Smooth muscle cell (in vitro differentiated cells): ENCODE results near the gene CTIF. TPM values are rescaled to one million over a fixed set of nuclear protein-coding genes. Genes with fewer than 3 reads are reported as not detected.

Source experiments
- DNase-seq: peaks from one replicate; lab custom pipeline; 2025; ENCODE audit not compliant: unreplicated experiment; lab: John Stamatoyannopoulos, UW
- H2AFZ ChIP-seq: fragments of 200-600 bp; sonication (generic); 2 replicates; pipeline ENCODE4 v1.6.0; 2016; ENCODE audit warnings: antibody characterized with exemption, low read depth, mild to moderate bottlenecking
- H3F3A ChIP-seq: fragments of 200-600 bp; sonication (generic); 2 replicates; pipeline ENCODE4 v1.6.0; 2017; ENCODE audit warnings: antibody characterized with exemption, low read depth
- H3K27ac ChIP-seq: fragments of 200-600 bp; sonication (generic); 2 replicates; pipeline ENCODE4 v1.5.1; 2016; ENCODE audit warnings: low read depth, mild to moderate bottlenecking
- H3K27me3 ChIP-seq: fragments of 200-600 bp; sonication (generic); 2 replicates; pipeline ENCODE4 v1.6.1; 2016; ENCODE audit warnings: low read depth, mild to moderate bottlenecking
- H3K36me3 ChIP-seq: fragments of 200-600 bp; sonication (generic); 2 replicates; pipeline ENCODE4 v1.5.1; 2016; ENCODE audit warnings: low read depth
- H3K4me1 ChIP-seq: fragments of 200-600 bp; sonication (generic); 2 replicates; pipeline ENCODE4 v1.5.1; 2016; ENCODE audit warnings: low read depth
- H3K4me2 ChIP-seq: fragments of 200-600 bp; sonication (generic); 2 replicates; pipeline ENCODE4 v1.6.0; 2016; ENCODE audit warnings: mild to moderate bottlenecking
- H3K4me3 ChIP-seq: fragments of 200-600 bp; sonication (generic); 2 replicates; pipeline ENCODE4 v1.5.1; 2016; ENCODE audit warnings: mild to moderate bottlenecking
- H3K79me2 ChIP-seq: fragments of 200-600 bp; sonication (generic); 2 replicates; pipeline ENCODE4 v1.6.0; 2016; ENCODE audit warnings: low read depth, mild to moderate bottlenecking
- H3K9ac ChIP-seq: fragments of 200-600 bp; sonication (generic); 2 replicates; pipeline ENCODE4 v1.6.0; 2016; ENCODE audit warnings: low read depth
- H3K9me3 ChIP-seq: fragments of 200-600 bp; sonication (generic); replicated peaks from 2 replicates; pipeline ENCODE4 v1.5.1; 2016; ENCODE audit warnings: low read depth
- H4K20me1 ChIP-seq: fragments of 200-600 bp; sonication (generic); 2 replicates; pipeline ENCODE4 v1.6.0; 2016; ENCODE audit warnings: low read depth
- CTCF ChIP-seq: fragments of 200-600 bp; sonication (generic); IDR thresholded peaks from 2 replicates; pipeline ENCODE4 v1.5.1; 2017; ENCODE audit warnings: borderline replicate concordance, mild to moderate bottlenecking, antibody characterized with exemption; ENCODE audit not compliant: insufficient read depth, poor library complexity, severe bottlenecking
- WGBS: methylation state at CpG from one replicate; pipeline ENCODE4 v1.1.7; 2016; ENCODE audit warnings: low lambda C conversion rate; 5-methylcytosine and 5-hydroxymethylcytosine counted together
- polyA plus RNA-seq: library from polyadenylated mRNA; unstranded; fragments of >200 nt; fragmentation: Nextera tagmentation; extraction: Ambion mirVana; gene quantifications from 2 replicates; pipeline ENCODE4 v1.2.1, GENCODE V29; 2016
- total RNA-seq: library from RNA; depleted of rRNA; stranded (reverse); fragments of >200 nt; gene quantifications from 2 replicates; pipeline ENCODE4 v1.2.3, GENCODE V29; 2014

Gene CTIF
- total and polyA plus RNA-seq, 2 experiments from 2014 or later = 22.2 to 25.3 TPM

DNA sequence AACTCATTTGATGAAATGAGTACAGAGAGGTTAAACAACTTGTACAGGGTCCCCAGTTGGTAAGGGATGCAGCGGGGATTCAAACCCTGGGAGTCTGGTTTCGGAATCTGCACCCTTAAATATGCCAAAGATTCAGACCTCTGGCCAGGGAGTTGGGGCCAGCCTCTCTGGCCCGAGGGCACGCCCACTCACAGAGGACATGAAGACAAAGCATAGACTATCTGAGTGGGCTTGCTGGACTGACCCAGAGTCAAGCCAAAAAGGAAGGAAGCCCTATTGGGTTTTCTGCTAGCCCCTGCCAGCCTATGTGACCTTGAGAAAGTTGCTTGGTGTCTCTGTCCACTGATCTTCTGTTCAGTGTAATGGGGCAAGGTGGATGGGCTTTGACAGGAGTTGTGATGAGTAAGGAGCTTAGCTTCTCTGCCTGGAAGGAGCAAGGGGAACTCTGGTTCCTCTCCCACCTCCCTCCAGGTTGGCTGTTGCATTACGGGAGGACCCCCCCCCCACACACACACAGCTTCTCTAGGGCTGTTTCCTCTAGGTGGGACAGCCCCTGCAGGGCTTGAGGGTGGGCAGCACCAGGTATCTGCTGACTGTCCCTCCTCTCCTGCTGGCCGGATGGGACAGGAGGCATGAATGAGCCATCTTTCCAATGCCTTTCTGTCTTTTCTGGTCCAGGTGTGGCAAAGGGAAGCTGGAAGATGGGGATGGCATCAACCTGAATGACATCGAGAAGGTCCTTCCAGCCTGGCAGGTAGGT lies 131.3 kb downstream of the CTIF start:
- TF ChIP-seq CTCF = no peak
- WGBS = 99% methylated on average over 7 of the region's 7 CpGs
- no peak for DNase-seq
- no peak overlapping the region for H3K9ac ChIP-seq
- H3K9me3 ChIP-seq = peaks cover 6% of the 10 kb centered on the region
- H3K36me3 ChIP-seq = peaks cover 21% of the 10 kb centered on the region
- no peak overlapping the region for H3K4me3 ChIP-seq
- no peak overlapping the region for H2AFZ ChIP-seq
- H4K20me1 ChIP-seq = peaks cover 17% of the 10 kb centered on the region
- no peak overlapping the region for H3K4me2 ChIP-seq
- no peaks in the 10 kb centered on the region for H3K79me2 ChIP-seq
- H3F3A ChIP-seq = no peaks in the 10 kb centered on the region
- no peaks in the 10 kb centered on the region for H3K27me3 ChIP-seq
- no peaks in the 10 kb centered on the region for H3K4me1 ChIP-seq
- H3K27ac ChIP-seq = no peak overlapping the region

- DNase-seq = no peak
- TF ChIP-seq CTCF = no peak
- 97% methylated on average over 4 of the region's 4 CpGs for WGBS
- Histone ChIP-seq H3K4me3 (no peak overlapping the region), H3K36me3 (peaks cover 13% of the 10 kb centered on the region), H3K27ac (no peak overlapping the region), H3F3A (peaks cover 6% of the 10 kb centered on the region), H2AFZ (no peak overlapping the region), H3K4me2 (no peak overlapping the region), H3K4me1 (peaks cover 4% of the 10 kb centered on the region), H3K79me2 (peaks cover 7% of the 10 kb centered on the region), H3K27me3 (no peaks in the 10 kb centered on the region), H3K9me3 (peaks cover 6% of the 10 kb centered on the region), H4K20me1 (peaks cover 21% of the 10 kb centered on the region), H3K9ac (no peak overlapping the region)
Measured at GRCh38 chr18:48670751-48671560, 132.1 kb downstream of the CTIF start.

DNA sequence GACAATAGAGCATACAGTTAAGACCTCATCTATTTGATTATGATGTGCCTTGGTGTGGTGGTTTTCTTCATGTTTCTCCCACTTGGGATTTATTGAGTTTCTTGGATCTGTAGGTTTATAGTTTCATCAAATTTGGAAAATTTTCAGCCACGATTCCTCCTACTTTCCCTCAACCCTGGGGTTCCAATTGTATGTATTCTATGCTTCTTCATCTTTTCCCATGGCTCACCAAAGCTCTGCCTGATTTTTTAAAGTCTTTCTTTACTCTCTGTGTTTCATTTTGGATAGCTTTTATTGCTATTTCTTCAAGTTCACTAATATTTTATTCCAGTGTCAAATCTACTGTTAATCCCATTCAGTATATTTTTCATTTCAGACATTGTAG lies 132.7 kb downstream of the CTIF start:
- Histone ChIP-seq H4K20me1 (peaks cover 21% of the 10 kb centered on the region), H3K9ac (no peak overlapping the region), H3K4me1 (peaks cover 4% of the 10 kb centered on the region), H3K4me3 (no peak overlapping the region), H3K27me3 (no peaks in the 10 kb centered on the region), H2AFZ (no peak overlapping the region), H3K4me2 (no peak overlapping the region), H3K9me3 (peaks cover 6% of the 10 kb centered on the region), H3F3A (peaks cover 8% of the 10 kb centered on the region), H3K27ac (no peak overlapping the region), H3K36me3 (peaks cover 10% of the 10 kb centered on the region), H3K79me2 (peaks cover 8% of the 10 kb centered on the region)
- TF ChIP-seq CTCF = no peak
- 100% methylated on average over 1 of the region's 1 CpG for WGBS
- no peak for DNase-seq
